Muscle layer of duodenum (tissue), 2 donors: ENCODE data around the gene CUBN.

Experiments
- H3K27ac ChIP-seq: one replicate; pipeline ENCODE4 v1.7.0; 2013; ENCODE audit warnings: mild to moderate bottlenecking, low read length
- H3K27me3 ChIP-seq: one replicate; pipeline ENCODE4 v1.7.0; 2013; ENCODE audit warnings: low read depth, mild to moderate bottlenecking, control low read depth, low read length
- H3K36me3 ChIP-seq, 2 donors: one replicate each; pipeline ENCODE4 v1.7.0; 2013; ENCODE audit warnings: low read length in 2 of 2, control low read depth in 1 of 2, mild to moderate bottlenecking in 1 of 2; ENCODE audit not compliant: insufficient read depth in 2 of 2, control insufficient read depth in 1 of 2
- H3K4me1 ChIP-seq, 2 donors: one replicate each; pipeline ENCODE4 v1.7.0; 2013; ENCODE audit warnings: low read length in 2 of 2, mild to moderate bottlenecking in 2 of 2, control low read depth in 1 of 2, moderate library complexity in 1 of 2; ENCODE audit not compliant: insufficient read depth in 2 of 2, control insufficient read depth in 1 of 2
- H3K4me3 ChIP-seq, 2 donors: one replicate each; pipeline ENCODE4 v1.7.0; 2013; ENCODE audit warnings: low read length in 2 of 2, low read depth in 1 of 2, mild to moderate bottlenecking in 1 of 2
- H3K9me3 ChIP-seq, 2 donors: one replicate each; pipeline ENCODE4 v1.7.0; 2013; ENCODE audit warnings: low read length in 2 of 2, control low read depth in 1 of 2, mild to moderate bottlenecking in 1 of 2; ENCODE audit not compliant: control insufficient read depth in 1 of 2
- donor health status: healthy.

CUBN gene

DNA sequence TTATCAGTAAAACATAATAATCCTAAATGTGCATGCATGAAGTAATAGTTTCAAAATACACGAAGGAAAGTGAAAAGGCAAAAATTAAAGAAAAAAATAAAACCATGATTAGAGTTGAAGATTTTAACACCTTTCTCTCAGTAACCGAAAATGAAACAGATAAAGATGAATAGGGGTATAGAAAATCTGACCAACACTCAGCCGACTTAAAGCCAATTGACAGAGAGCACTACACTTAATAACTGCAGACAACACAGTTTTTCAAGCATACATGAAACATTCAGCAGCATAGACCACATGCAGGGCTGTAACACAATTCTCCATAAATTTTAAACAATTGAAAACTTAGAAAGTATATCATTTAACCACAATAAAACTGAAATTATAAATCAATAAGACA, 76.1 kb downstream of the CUBN start:
- H3K36me3 ChIP-seq, result no peaks in the 10 kb centered on the region
- H3K27me3 ChIP-seq, result no peaks in the 10 kb centered on the region
- no peak overlapping the region for H3K4me3 ChIP-seq

DNA sequence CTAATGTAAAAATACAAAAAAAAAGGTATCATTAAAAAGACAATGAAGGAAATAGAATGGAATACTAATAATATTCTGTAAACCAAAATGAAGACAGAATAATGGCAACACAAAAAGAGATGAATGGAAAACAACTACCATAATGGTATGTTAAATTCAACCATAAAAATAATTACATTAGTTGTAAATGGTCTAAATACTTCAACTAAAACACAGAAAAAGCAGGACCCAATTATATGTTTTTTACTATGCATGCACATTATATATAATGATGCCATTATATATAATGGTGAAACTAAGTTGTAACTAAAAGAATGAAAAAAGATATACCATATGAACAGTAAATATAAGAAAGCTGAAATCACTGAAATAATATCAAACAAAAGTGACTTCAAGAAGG, 76.5 kb downstream of the CUBN start:
- no peaks in the 10 kb centered on the region for H3K27me3 ChIP-seq
- H3K9me3 ChIP-seq, result peaks cover 0 to 2% of the 10 kb centered on the region in 2 donors
- no peak overlapping the region for H3K4me3 ChIP-seq
- H3K4me1 ChIP-seq, result no peaks in the 10 kb centered on the region
- no peak overlapping the region for H3K27ac ChIP-seq
- H3K36me3 ChIP-seq, result no peaks in the 10 kb centered on the region

More for the DNA sequence above, 76.1 kb downstream of the CUBN start:
- Histone ChIP-seq H3K27ac (no peak overlapping the region), H3K4me1 (no peaks in the 10 kb centered on the region), H3K9me3 (peaks cover 0 to 2% of the 10 kb centered on the region in 2 donors)

DNA sequence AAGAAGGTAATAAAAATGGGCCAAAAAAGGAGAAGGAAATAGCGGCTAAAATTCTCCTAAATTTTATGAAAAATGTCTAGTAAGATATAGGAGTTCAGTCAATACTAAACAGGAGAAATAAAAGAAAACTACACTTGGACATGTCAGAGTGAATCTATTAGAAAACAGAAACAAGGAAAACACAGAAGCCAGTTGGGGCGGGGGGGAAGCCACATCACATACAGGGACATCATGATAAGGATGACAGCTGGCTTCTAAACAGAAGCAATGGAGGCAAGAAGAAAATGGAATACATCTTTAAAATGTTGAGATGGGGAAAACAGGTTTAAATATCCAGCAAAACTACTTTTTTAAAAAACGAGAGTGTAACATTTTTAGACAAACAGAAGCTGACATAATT, 77.8 kb downstream of the CUBN start:
- no peaks in the 10 kb centered on the region for H3K36me3 ChIP-seq
- H3K27ac ChIP-seq, result no peak overlapping the region
- no peaks in the 10 kb centered on the region for H3K27me3 ChIP-seq
- H3K4me1 ChIP-seq, result no peaks in the 10 kb centered on the region
- no peak overlapping the region for H3K4me3 ChIP-seq
- H3K9me3 ChIP-seq, result peaks cover 0 to 2% of the 10 kb centered on the region in 2 donors

- H3K27ac ChIP-seq, result no peak overlapping the region
- H3K4me3 ChIP-seq, result no peak overlapping the region
- no peaks in the 10 kb centered on the region for H3K27me3 ChIP-seq
- peaks cover 0 to 2% of the 10 kb centered on the region in 2 donors for H3K9me3 ChIP-seq
- no peaks in the 10 kb centered on the region for H3K4me1 ChIP-seq
- no peaks in the 10 kb centered on the region for H3K36me3 ChIP-seq
Measured at GRCh38 chr10:17049195-17049594, 80.4 kb downstream of the CUBN start.

- Histone ChIP-seq H3K36me3 (no peaks in the 10 kb centered on the region), H3K27ac (no peak overlapping the region), H3K9me3 (peaks cover 0 to under 1% of the 10 kb centered on the region in 2 donors), H3K4me1 (no peaks in the 10 kb centered on the region), H3K4me3 (no peak overlapping the region), H3K27me3 (no peaks in the 10 kb centered on the region)
Measured at GRCh38 chr10:17047908-17048307, 81.7 kb downstream of the CUBN start.

DNA sequence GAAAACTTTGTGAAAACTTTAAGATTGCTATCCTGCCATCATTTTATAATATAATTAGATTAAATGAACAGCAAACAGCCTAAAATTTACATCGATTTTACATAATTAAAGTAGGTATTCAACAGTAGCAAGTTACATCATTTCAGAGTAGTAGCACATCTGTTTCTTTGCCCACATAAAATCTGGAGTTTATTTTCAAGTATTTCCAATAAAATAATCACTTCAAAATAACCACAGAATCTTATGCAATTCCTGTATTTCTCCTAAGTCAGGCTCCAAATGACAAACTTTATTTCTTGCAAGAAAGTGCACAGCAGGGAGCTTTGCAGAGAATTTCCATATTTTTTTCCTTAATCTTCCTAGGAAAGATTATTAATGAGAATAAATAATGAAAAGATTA, 82.6 kb downstream of the CUBN start:
- Histone ChIP-seq H3K9me3 (no peaks in the 10 kb centered on the region), H3K36me3 (no peaks in the 10 kb centered on the region), H3K27me3 (no peaks in the 10 kb centered on the region), H3K27ac (no peak overlapping the region), H3K4me3 (no peak overlapping the region), H3K4me1 (no peaks in the 10 kb centered on the region)

- no peaks in the 10 kb centered on the region for H3K36me3 ChIP-seq
- H3K4me1 ChIP-seq, result no peaks in the 10 kb centered on the region
- no peak overlapping the region for H3K4me3 ChIP-seq
- no peaks in the 10 kb centered on the region for H3K27me3 ChIP-seq
- H3K27ac ChIP-seq, result no peak overlapping the region
- H3K9me3 ChIP-seq, result no peaks in the 10 kb centered on the region
Measured at GRCh38 chr10:17043586-17043985, 86.0 kb downstream of the CUBN start.

DNA sequence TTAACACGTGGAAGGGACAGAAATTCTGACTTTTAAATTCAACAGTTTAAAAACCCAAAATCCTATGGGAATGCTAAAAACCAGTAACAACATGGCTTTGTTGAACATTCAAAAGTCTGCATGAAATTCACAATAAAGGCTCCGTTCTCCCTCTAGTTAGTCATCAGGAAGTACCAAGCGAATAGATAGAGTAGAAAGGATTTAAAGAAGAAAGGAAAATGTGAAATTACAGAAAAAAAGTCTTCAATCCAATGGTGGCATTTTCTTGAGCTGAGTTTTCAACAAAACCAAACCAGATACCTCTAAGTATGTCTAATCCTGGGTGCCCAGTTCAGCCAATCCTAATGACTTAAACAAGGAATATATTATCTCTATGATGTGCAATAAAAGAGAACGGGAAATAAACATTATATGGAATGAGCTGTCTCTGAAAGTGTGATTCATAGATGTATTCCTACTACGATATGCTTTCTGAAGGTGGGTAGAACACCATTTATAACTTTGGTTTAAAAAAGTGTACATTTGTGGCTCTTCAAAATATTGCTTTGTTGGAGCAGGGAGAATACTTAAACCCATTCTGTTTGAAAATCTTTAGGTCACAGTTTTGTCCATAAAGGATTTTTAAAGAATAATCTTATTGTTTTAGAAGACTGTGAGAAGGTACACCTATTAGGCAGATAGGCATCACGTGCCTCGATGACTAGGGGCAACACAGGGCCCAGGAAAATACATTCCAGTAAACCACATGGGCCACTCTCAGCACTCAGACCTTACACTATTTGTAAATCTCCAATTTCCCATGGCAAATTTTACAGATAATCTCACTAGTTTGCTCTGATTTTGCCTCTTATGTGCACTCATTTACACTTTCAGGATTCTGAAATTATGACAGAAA, 87.7 kb downstream of the CUBN start:
- no peak overlapping the region for H3K27ac ChIP-seq
- no peaks in the 10 kb centered on the region for H3K9me3 ChIP-seq
- no peak overlapping the region for H3K4me3 ChIP-seq
- no peaks in the 10 kb centered on the region for H3K36me3 ChIP-seq
- no peaks in the 10 kb centered on the region for H3K27me3 ChIP-seq
- H3K4me1 ChIP-seq, result peaks cover 0 to 4% of the 10 kb centered on the region in 2 donors

- no peaks in the 10 kb centered on the region for H3K36me3 ChIP-seq
- H3K4me3 ChIP-seq, result no peak overlapping the region
- peak overlapping the region; percentile 32 for H3K27ac ChIP-seq
- no peaks in the 10 kb centered on the region for H3K9me3 ChIP-seq
- H3K27me3 ChIP-seq, result no peaks in the 10 kb centered on the region
- peaks cover 0 to 4% of the 10 kb centered on the region in 2 donors for H3K4me1 ChIP-seq
Measured at GRCh38 chr10:17038627-17039026, 91.0 kb downstream of the CUBN start.

DNA sequence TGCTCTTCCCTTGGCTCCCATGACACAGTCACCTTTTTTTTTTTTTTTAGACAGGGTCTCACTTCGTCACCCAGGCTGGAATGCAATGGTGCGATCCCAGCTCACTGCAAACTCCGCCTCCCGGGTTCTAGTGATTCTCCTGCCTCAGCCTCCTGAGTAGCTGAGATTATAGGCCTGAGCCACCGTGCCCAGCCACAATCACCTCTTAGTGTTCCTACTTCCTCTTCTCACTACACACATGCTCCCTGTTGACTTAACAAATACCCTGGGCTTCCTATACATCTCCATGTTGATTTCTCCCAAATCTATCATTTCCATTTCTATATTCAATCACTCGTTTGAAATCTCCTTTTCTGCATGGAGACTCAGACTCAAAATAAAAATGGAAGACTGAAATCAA, 91.7 kb downstream of the CUBN start:
- peak overlapping the region; percentile 6 for H3K27ac ChIP-seq
- no peaks in the 10 kb centered on the region for H3K27me3 ChIP-seq
- no peaks in the 10 kb centered on the region for H3K36me3 ChIP-seq
- peaks cover 0 to 4% of the 10 kb centered on the region in 2 donors for H3K4me1 ChIP-seq
- no peak overlapping the region for H3K4me3 ChIP-seq
- no peaks in the 10 kb centered on the region for H3K9me3 ChIP-seq

GRCh38 chr10:17035446-17035845, 94.2 kb downstream of the CUBN start:
- Histone ChIP-seq H3K36me3 (no peaks in the 10 kb centered on the region), H3K27me3 (no peaks in the 10 kb centered on the region), H3K4me1 (peaks cover 0 to 4% of the 10 kb centered on the region in 2 donors), H3K9me3 (no peaks in the 10 kb centered on the region), H3K27ac (no peak overlapping the region), H3K4me3 (no peak overlapping the region)
